Endothelial cell of umbilical vein (primary cell): ENCODE data around the gene KIAA1549. TPM values are rescaled to one million over a fixed set of nuclear protein-coding genes. Genes with fewer than 3 reads are reported as not detected.

Source experiments
- BruUV-seq: library from RNA; stranded (reverse); fragments of 400-500 nt; replicated peaks from 2 replicates; lab custom pipeline; 2021; lab: Mats Ljungman, UMichigan
- CTCF ChIA-PET: fragments of 300-600, 350-600 bp; sonication (Branson Sonifier 250); formaldehyde crosslinking; loops from one replicate; lab custom pipeline; 2021; ENCODE audit warnings: antibody characterized with exemption, inconsistent platforms; lab: Charles Lee
- POLR2A ChIA-PET: fragments of 300-600, 350-600 bp; sonication (Branson Sonifier 250); formaldehyde crosslinking; loops from one replicate; lab custom pipeline; 2021; ENCODE audit warnings: antibody characterized with exemption, inconsistent platforms; lab: Charles Lee
- DNase-seq: peaks from one replicate; pipeline ENCODE4 v3.0.0-alpha.2; 2011; ENCODE audit warnings: low read depth, low spot score
- FAIRE-seq: peaks from 2 replicates; lab custom pipeline; 2011; peaks lifted over from hg19 to GRCh38; lab: Jason Lieb, UNC
- H2AFZ ChIP-seq: 2 replicates; pipeline ENCODE4 v1.6.0; 2012; ENCODE audit warnings: low read depth, low read length, control low read depth, inconsistent platforms
- H3K27ac ChIP-seq: 2 replicates; pipeline ENCODE4 v1.5.1; 2011; ENCODE audit warnings: low read depth, mild to moderate bottlenecking, control low read depth, low read length, moderate library complexity; ENCODE audit not compliant: insufficient read depth
- H3K27me3 ChIP-seq, 2 experiments: 2 replicates each; pipeline versions ENCODE4 v1.6.0 to v1.6.1; 2011; ENCODE audit warnings: low read length in 2 of 2, mixed read lengths in 1 of 2; ENCODE audit not compliant: control insufficient read depth in 2 of 2, insufficient read depth in 2 of 2
- H3K36me3 ChIP-seq, 2 experiments: 2 replicates in 1 of 2; 3 replicates in 1 of 2; pipeline ENCODE4 v1.5.1; 2011; ENCODE audit warnings: low read length in 2 of 2, mild to moderate bottlenecking in 1 of 2, moderate library complexity in 1 of 2; ENCODE audit not compliant: control insufficient read depth in 2 of 2, insufficient read depth in 2 of 2; ENCODE audit errors: extremely low read depth in 1 of 2
- H3K4me1 ChIP-seq: 3 replicates; pipeline ENCODE4 v1.5.1; 2011; ENCODE audit warnings: mild to moderate bottlenecking, low read length; ENCODE audit not compliant: control insufficient read depth, insufficient read depth; ENCODE audit errors: extremely low read depth
- H3K4me2 ChIP-seq: 2 replicates; pipeline ENCODE4 v1.6.1; 2011; ENCODE audit warnings: low read length, control low read depth, mixed read lengths; ENCODE audit not compliant: insufficient read depth
- H3K4me3 ChIP-seq, 3 experiments: fragments of 200-600 bp in 1 of 3; sonication (generic), shearing (Covaris generic) in 1 of 3; replicated peaks in 1 of 3; 2 replicates each; pipeline ENCODE4 v1.5.1; 2011 to 2016; ENCODE audit warnings: control low read depth in 3 of 3, low read length in 3 of 3, mild to moderate bottlenecking in 2 of 3, inconsistent platforms in 1 of 3, low read depth in 1 of 3, moderate library complexity in 1 of 3; ENCODE audit not compliant: insufficient read depth in 1 of 3
- H3K79me2 ChIP-seq: 2 replicates; pipeline ENCODE4 v1.6.0; 2012; ENCODE audit warnings: low read length, inconsistent platforms; ENCODE audit not compliant: control insufficient read depth, insufficient read depth
- H3K9ac ChIP-seq: replicated peaks from 2 replicates; pipeline ENCODE3; 2011; ENCODE audit warnings: low read length, control low read depth; ENCODE audit not compliant: insufficient read depth; ENCODE audit errors: extremely low read depth
- H3K9me1 ChIP-seq: replicated peaks from 3 replicates; pipeline ENCODE4 v1.6.0; 2011; ENCODE audit warnings: mild to moderate bottlenecking, low read length; ENCODE audit not compliant: control insufficient read depth, insufficient read depth; ENCODE audit errors: extremely low read depth
- H3K9me3 ChIP-seq: replicated peaks from 2 replicates; pipeline ENCODE4 v1.5.1; 2012; ENCODE audit warnings: low read length, inconsistent platforms; ENCODE audit not compliant: control insufficient read depth, insufficient read depth
- H4K20me1 ChIP-seq: replicated peaks from 2 replicates; pipeline ENCODE3; 2011; ENCODE audit warnings: mild to moderate bottlenecking, low read length; ENCODE audit not compliant: control insufficient read depth, insufficient read depth; ENCODE audit errors: extremely low read depth
- CTCF ChIP-seq, 2 donors: IDR thresholded peaks; 1 replicate in 1 of 2; 2 replicates in 1 of 2; pipeline ENCODE4 v1.5.1; 2011; ENCODE audit warnings: low read length in 2 of 2, mild to moderate bottlenecking in 2 of 2, moderate library complexity in 2 of 2, control low read depth in 1 of 2, inconsistent platforms in 1 of 2, low read depth in 1 of 2; ENCODE audit not compliant: insufficient read depth in 1 of 2; ENCODE audit errors: extremely low read depth in 1 of 2
- FOS ChIP-seq: IDR thresholded peaks from 2 replicates; pipeline ENCODE4 v1.6.1; 2011; ENCODE audit warnings: mild to moderate bottlenecking, low read length, moderate library complexity, borderline replicate concordance; ENCODE audit not compliant: insufficient read depth
- GATA2 ChIP-seq: IDR thresholded peaks from 2 replicates; pipeline ENCODE4 v1.7.0; 2011; ENCODE audit warnings: low read depth, mild to moderate bottlenecking, moderate library complexity, mixed read lengths, low read length; ENCODE audit not compliant: insufficient read length, insufficient read depth
- POLR2A ChIP-seq: IDR thresholded peaks from 2 replicates; pipeline ENCODE4 v1.6.1; 2012; ENCODE audit warnings: low read depth, mild to moderate bottlenecking, control low read depth, low read length
- POLR2AphosphoS5 ChIP-seq: IDR thresholded peaks from 2 replicates; pipeline ENCODE4 v1.6.1; 2012; ENCODE audit warnings: low read depth, mild to moderate bottlenecking, control low read depth, low read length, moderate library complexity; ENCODE audit not compliant: insufficient read depth
- dilution Hi-C: fragments of 300-500 bp; cut with MboI; formaldehyde crosslinking; loops from one replicate; pipeline ENCODE4 v1.15.0; 2019; ENCODE audit warnings: low sequenced_read_pairs; ENCODE audit not compliant: extremely low pct_ligation_motif_present
- intact Hi-C: fragments of 100-400 bp; cut with micrococcal nuclease; formaldehyde crosslinking; loops from one replicate; pipeline ENCODE4 v1.10.0; 2022
- polyA plus RNA-seq, 4 experiments: library from polyadenylated mRNA; depleted of rRNA in 3 of 4; stranded (reverse) in 3 of 4; unstranded in 1 of 4; fragments of >200 nt; gene quantifications; 2 replicates each; pipeline versions ENCODE4 v1.2.1 to v1.2.3, GENCODE V29; 2011 to 2012; ENCODE audit warnings: missing spikeins in 1 of 4
- total RNA-seq: library from RNA; stranded (reverse); gene quantifications from 2 replicates; pipeline ENCODE4 v1.2.3, GENCODE V29; 2021

The KIAA1549 gene
- total and polyA plus RNA-seq, 2 donors (not counting 3 experiments of a cell fraction or from before 2014, with no cell fraction given): 4.6 to 10.9 TPM

- Histone ChIP-seq H3K79me2 (no peaks in the 10 kb centered on the region), H3K9me3 (no peaks in the 10 kb centered on the region), H3K9me1 (no peaks in the 10 kb centered on the region), H3K4me2 (no peak overlapping the region), H3K27me3 (no peaks in the 10 kb centered on the region), H3K36me3 (no peaks in the 10 kb centered on the region), H3K4me1 (peaks cover 3% of the 10 kb centered on the region), H3K4me3 (no peak overlapping the region), H3K27ac (no peak overlapping the region), H4K20me1 (no peaks in the 10 kb centered on the region), H3K9ac (no peak overlapping the region), H2AFZ (no peak overlapping the region)
- ChIA-PET CTCF (no interaction called here), POLR2A (no interaction called here)
- BruUV-seq: no TSS peak
- DNase-seq: no peak
- TF ChIP-seq GATA2 (no peak), POLR2A (no peak), POLR2AphosphoS5 (no peak), CTCF (IDR thresholded peaks at IDR 0.05; ENCODE audit: extremely low read depth in 1 of 2, insufficient read depth in 1 of 2, low read depth in 1 of 2, low read length in 2 of 2) (no peak), FOS (no peak)
- dilution Hi-C loops (no loop called here), intact Hi-C loops (no loop called here)
- FAIRE-seq: no peak
Measured at GRCh38 chr7:138849701-138850100, 131.5 kb downstream of the KIAA1549 start.
